Neural progenitor cell (in vitro differentiated cells): ENCODE measurements around the gene PREX1.

Source experiments
- EZH2 ChIP-seq: fragments of 200-600 bp; sonication (generic); IDR thresholded peaks from 2 replicates; pipeline ENCODE4 v1.6.1; 2017; ENCODE audit warnings: antibody characterized with exemption, mild to moderate bottlenecking, moderate library complexity
- EZH2phosphoT487 ChIP-seq: fragments of 200-600 bp; sonication (generic); IDR thresholded peaks from 2 replicates; pipeline ENCODE4 v1.6.1; 2017; ENCODE audit warnings: antibody characterized with exemption
- TF ChIP-seq, protein P1 (sequence below): fragments of 200-600 bp; sonication (generic); IDR thresholded peaks from 2 replicates; pipeline ENCODE4 v1.5.1; 2017; ENCODE audit warnings: antibody characterized with exemption, mild to moderate bottlenecking

DNA sequence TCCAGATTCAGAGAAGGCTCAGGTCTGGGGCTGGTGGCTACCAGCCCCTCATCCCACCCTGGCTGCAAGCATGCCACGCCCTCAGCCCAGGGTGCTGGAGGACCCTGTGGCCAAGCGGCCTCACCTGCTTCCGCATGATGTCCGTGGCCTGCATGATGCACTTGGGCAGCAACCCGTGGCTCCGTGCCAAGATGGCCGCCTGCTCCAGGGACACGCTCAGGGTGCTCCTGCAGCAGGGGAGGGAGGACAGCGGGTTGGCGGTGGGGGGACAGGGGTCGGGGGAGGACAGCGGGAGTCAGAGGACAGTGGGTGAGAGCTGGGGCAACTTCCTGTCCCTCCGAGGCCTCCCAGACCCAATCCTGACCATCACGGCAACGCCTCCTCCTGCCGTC lies 200.1 kb downstream of the PREX1 start:
- TF ChIP-seq EZH2 (no peak), EZH2phosphoT487 (no peak)
- TF ChIP-seq, protein P1, sequence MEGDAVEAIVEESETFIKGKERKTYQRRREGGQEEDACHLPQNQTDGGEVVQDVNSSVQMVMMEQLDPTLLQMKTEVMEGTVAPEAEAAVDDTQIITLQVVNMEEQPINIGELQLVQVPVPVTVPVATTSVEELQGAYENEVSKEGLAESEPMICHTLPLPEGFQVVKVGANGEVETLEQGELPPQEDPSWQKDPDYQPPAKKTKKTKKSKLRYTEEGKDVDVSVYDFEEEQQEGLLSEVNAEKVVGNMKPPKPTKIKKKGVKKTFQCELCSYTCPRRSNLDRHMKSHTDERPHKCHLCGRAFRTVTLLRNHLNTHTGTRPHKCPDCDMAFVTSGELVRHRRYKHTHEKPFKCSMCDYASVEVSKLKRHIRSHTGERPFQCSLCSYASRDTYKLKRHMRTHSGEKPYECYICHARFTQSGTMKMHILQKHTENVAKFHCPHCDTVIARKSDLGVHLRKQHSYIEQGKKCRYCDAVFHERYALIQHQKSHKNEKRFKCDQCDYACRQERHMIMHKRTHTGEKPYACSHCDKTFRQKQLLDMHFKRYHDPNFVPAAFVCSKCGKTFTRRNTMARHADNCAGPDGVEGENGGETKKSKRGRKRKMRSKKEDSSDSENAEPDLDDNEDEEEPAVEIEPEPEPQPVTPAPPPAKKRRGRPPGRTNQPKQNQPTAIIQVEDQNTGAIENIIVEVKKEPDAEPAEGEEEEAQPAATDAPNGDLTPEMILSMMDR, result no peak
